NCI-H524 treated with DMSO at 0.1 percent for 48 hours (cell line): ENCODE results near the gene FHL1.

ENCODE experiments used
- DNase-seq: peaks from one replicate; lab custom pipeline; 2025; lab: John Stamatoyannopoulos, UW

FHL1 gene

GRCh38 chrX:136255541-136255940 lies 108.2 kb downstream of the FHL1 start:
- DNase-seq, result no peak

- DNase-seq, result no peak
These were observed 108.7 kb downstream of the FHL1 start for GRCh38 chrX:136256026-136256425.

- no peak for DNase-seq
These were observed 111.6 kb downstream of the FHL1 start for GRCh38 chrX:136258951-136259350.

GRCh38 chrX:136259543-136259942 lies 112.2 kb downstream of the FHL1 start:
- no peak for DNase-seq

GRCh38 chrX:136260776-136261175 lies 113.4 kb downstream of the FHL1 start:
- DNase-seq, result peak; percentile 42
